IMR-90 (cell line): ENCODE data around the gene PREB. TPM values are rescaled to one million over a fixed set of nuclear protein-coding genes. Genes with fewer than 3 reads are reported as not detected.

ENCODE experiments used
- ATAC-seq: fragments of 200-7000 bp; cut with Tn5 transposase; 2 replicates; pipeline ENCODE4 v1.9.1; 2020; ENCODE audit warnings: low read depth, mild to moderate bottlenecking, moderate library complexity
- BruUV-seq: library from RNA; stranded (reverse); fragments of 400-500 nt; replicated peaks from 2 replicates; lab custom pipeline; 2021; lab: Mats Ljungman, UMichigan
- CTCF ChIA-PET: fragments of 300-600 bp; formaldehyde crosslinking; extraction: SDS; loops from one replicate; lab custom pipeline; 2021; ENCODE audit warnings: antibody characterized with exemption; lab: Yijun Ruan, JAX
- POLR2A ChIA-PET: fragments of 300-600 bp; sonication (Branson Sonifier 250); formaldehyde crosslinking; loops from one replicate; lab custom pipeline; 2022; ENCODE audit warnings: antibody characterized with exemption; ENCODE audit not compliant: unreplicated experiment; lab: Charles Lee
- DNase-seq: peaks from one replicate; pipeline ENCODE4 v3.0.0; 2013
- H2AFZ ChIP-seq: replicated peaks from 2 replicates; pipeline ENCODE3; 2013; ENCODE audit warnings: low read length, mild to moderate bottlenecking; ENCODE audit not compliant: poor library complexity
- H2AK5ac ChIP-seq: 2 replicates; pipeline ENCODE4 v1.6.1; 2013; ENCODE audit warnings: low read depth, low read length, inconsistent platforms
- H2AK9ac ChIP-seq: replicated peaks from 2 replicates; pipeline ENCODE3; 2013; ENCODE audit warnings: mild to moderate bottlenecking, low read depth, low read length, moderate library complexity; ENCODE audit not compliant: poor library complexity
- H2BK120ac ChIP-seq: 2 replicates; pipeline ENCODE4 v1.6.1; 2013; ENCODE audit warnings: low read depth, low read length, inconsistent platforms
- H2BK15ac ChIP-seq: 3 replicates; pipeline ENCODE4 v1.6.1; 2013; ENCODE audit warnings: low read depth, low read length, inconsistent platforms
- H2BK20ac ChIP-seq: 2 replicates; pipeline ENCODE4 v1.6.1; 2013; ENCODE audit warnings: low read depth, mild to moderate bottlenecking, inconsistent platforms, low read length, moderate library complexity
- H2BK5ac ChIP-seq: 2 replicates; pipeline ENCODE4 v1.6.1; 2013; ENCODE audit warnings: mild to moderate bottlenecking, low read depth, low read length, inconsistent platforms; ENCODE audit not compliant: poor library complexity, severe bottlenecking
- H3K14ac ChIP-seq: replicated peaks from 2 replicates; pipeline ENCODE4 v1.6.1; 2013; ENCODE audit warnings: low read depth, low read length, inconsistent platforms
- H3K18ac ChIP-seq: 2 replicates; pipeline ENCODE4 v1.6.1; 2013; ENCODE audit warnings: low read depth, low read length, control low read depth
- H3K23ac ChIP-seq: 2 replicates; pipeline ENCODE4 v1.6.1; 2013; ENCODE audit warnings: low read depth, low read length, inconsistent platforms
- H3K27ac ChIP-seq: 2 replicates; pipeline ENCODE4 v1.5.1; 2013; ENCODE audit warnings: mild to moderate bottlenecking, control low read depth, low read length; ENCODE audit not compliant: insufficient read depth
- H3K27me3 ChIP-seq: 2 replicates; pipeline ENCODE4 v1.6.1; 2013; ENCODE audit warnings: low read length; ENCODE audit not compliant: control insufficient read depth, insufficient read depth
- H3K36me3 ChIP-seq: 2 replicates; pipeline ENCODE4 v1.6.1; 2013; ENCODE audit warnings: low read length, mixed read lengths; ENCODE audit not compliant: control insufficient read depth, insufficient read depth
- H3K4ac ChIP-seq: 2 replicates; pipeline ENCODE4 v1.6.1; 2013; ENCODE audit warnings: low read depth, low read length, inconsistent platforms
- H3K4me1 ChIP-seq: 2 replicates; pipeline ENCODE4 v1.6.1; 2013; ENCODE audit warnings: low read length, mixed read lengths; ENCODE audit not compliant: control insufficient read depth, insufficient read depth
- H3K4me2 ChIP-seq: 2 replicates; pipeline ENCODE4 v1.6.1; 2013; ENCODE audit warnings: low read depth, mild to moderate bottlenecking, control low read depth, low read length, moderate library complexity
- H3K4me3 ChIP-seq: 2 replicates; pipeline ENCODE4 v1.5.1; 2013; ENCODE audit warnings: low read depth, mild to moderate bottlenecking, control low read depth, low read length, moderate library complexity; ENCODE audit not compliant: insufficient read depth
- H3K56ac ChIP-seq: 2 replicates; pipeline ENCODE4 v1.6.1; 2013; ENCODE audit warnings: low read length, inconsistent platforms; ENCODE audit not compliant: insufficient read depth; ENCODE audit errors: extremely low read depth
- H3K79me1 ChIP-seq, 2 experiments: 2 replicates each; pipeline ENCODE4 v1.6.1; 2013; ENCODE audit warnings: low read length in 2 of 2, inconsistent platforms in 1 of 2, low read depth in 1 of 2
- H3K9ac ChIP-seq: 2 replicates; pipeline ENCODE4 v1.6.1; 2013; ENCODE audit warnings: low read depth, low read length, control low read depth
- H3K9me1 ChIP-seq: 2 replicates; pipeline ENCODE4 v1.6.1; 2013; ENCODE audit warnings: low read length, inconsistent platforms; ENCODE audit not compliant: insufficient read depth
- H3K9me3 ChIP-seq: 2 replicates; pipeline ENCODE4 v1.6.1; 2013; ENCODE audit warnings: low read length; ENCODE audit not compliant: control insufficient read depth, insufficient read depth
- H4K20me1 ChIP-seq: 2 replicates; pipeline ENCODE4 v1.6.1; 2013; ENCODE audit warnings: low read length, inconsistent platforms; ENCODE audit not compliant: insufficient read depth
- H4K5ac ChIP-seq: 2 replicates; pipeline ENCODE4 v1.6.1; 2013; ENCODE audit warnings: mild to moderate bottlenecking, low read depth, low read length, control low read depth
- H4K8ac ChIP-seq, 2 experiments: 2 replicates each; pipeline ENCODE4 v1.6.1; 2013; ENCODE audit warnings: low read depth in 2 of 2, low read length in 2 of 2, control low read depth in 1 of 2, inconsistent platforms in 1 of 2
- H4K91ac ChIP-seq: 2 replicates; pipeline ENCODE4 v1.6.1; 2013; ENCODE audit warnings: low read depth, low read length, inconsistent platforms; ENCODE audit not compliant: insufficient read depth
- CHD1 ChIP-seq: IDR thresholded peaks from 2 replicates; pipeline ENCODE4 v1.6.1; 2012; ENCODE audit warnings: low read depth, low read length, improper control_type of control experiment
- MAFK ChIP-seq: IDR thresholded peaks from 2 replicates; pipeline ENCODE4 v1.6.1; 2012; ENCODE audit warnings: low read depth, low read length, improper control_type of control experiment
- MXI1 ChIP-seq: IDR thresholded peaks from 2 replicates; pipeline ENCODE4 v1.6.1; 2012; ENCODE audit warnings: low read depth, mild to moderate bottlenecking, low read length, moderate library complexity, borderline replicate concordance
- WGBS, 2 experiments: methylation state at CpG; one replicate each; pipeline versions ENCODE4 v1.1.5 to v1.1.7; 2013; ENCODE audit warnings: missing lambda C conversion rate in 2 of 2; ENCODE audit not compliant: insufficient read length in 1 of 2; ENCODE audit errors: extremely low coverage in 2 of 2; 5-methylcytosine and 5-hydroxymethylcytosine counted together
- dilution Hi-C: fragments of 300-500 bp; cut with HindIII; formaldehyde crosslinking; loops from one replicate; pipeline ENCODE4 v1.14.3; 2018; ENCODE audit warnings: low sequenced_read_pairs; ENCODE audit not compliant: unreplicated experiment
- in situ Hi-C: fragments of 300-500 bp; cut with MboI; formaldehyde crosslinking; loops from 3 replicates; pipeline ENCODE4 v1.14.3; 2019; ENCODE audit warnings: low sequenced_read_pairs, inconsistent platforms, mixed read lengths
- intact Hi-C: fragments of 100-400 bp; cut with micrococcal nuclease; formaldehyde crosslinking; loops from 2 replicates; pipeline ENCODE4 v1.10.0; 2022
- polyA plus RNA-seq, 3 experiments: library from polyadenylated mRNA; depleted of rRNA; stranded (reverse); fragments of >200 nt; gene quantifications; 2 replicates each; pipeline ENCODE4 v1.2.3, GENCODE V29; 2012; ENCODE audit warnings: low replicate concordance in 1 of 3
- total RNA-seq: library from RNA; depleted of rRNA; stranded (reverse); fragments of >200 nt; gene quantifications from 2 replicates; pipeline ENCODE4 v1.2.3, GENCODE V29; 2012

PREB gene
- total and polyA plus RNA-seq, 2 of the 4 experiments (the other 2 are of a cell fraction), result 38.9 to 52.2 TPM

DNA sequence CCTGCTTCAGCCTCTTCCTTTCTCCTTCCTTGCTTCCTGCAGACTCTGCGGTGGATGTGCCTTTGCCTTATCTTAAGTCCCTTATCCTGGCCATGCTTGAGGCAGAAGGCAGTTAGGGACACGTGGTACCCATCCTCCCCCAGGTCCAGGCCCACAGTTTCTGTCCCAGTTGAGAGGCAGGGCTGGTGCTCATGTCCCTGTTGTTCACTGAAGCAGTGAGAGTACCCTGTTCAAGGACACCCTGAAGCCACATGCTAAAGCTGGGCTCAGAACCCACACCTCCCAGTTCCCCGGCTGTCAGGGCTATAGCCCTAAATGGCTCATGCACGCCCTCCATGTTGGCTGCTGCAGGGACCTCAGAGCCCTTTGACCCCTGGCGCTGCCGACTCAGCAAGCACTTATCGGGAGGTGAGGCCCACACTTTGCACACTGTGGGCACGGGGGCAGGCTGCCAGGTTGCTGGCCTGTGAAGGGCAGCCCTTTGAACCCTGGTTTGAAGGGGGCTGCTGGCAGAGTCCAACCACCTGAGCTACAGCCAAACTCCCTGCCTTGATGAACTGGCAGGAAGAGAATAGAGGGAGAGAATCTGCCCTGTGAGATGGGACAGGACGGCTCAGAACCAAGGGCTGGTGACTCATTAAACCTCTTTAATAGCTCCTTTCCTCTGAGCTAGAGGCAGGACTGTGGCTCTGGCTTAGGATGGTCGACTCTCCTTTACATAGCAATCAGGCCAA, 41.6 kb downstream of the PREB start (continued):
- TF ChIP-seq CHD1, result no peak

- H2AK9ac ChIP-seq, result no peak overlapping the region
Observed at GRCh38 chr2:27091746-27092695, 42.4 kb downstream of the PREB start.

More at GRCh38 chr2:27091746-27092695, 42.4 kb downstream of the PREB start:
- H3K27ac ChIP-seq, result no peak overlapping the region
- H2AFZ ChIP-seq, result no peak overlapping the region
- H3K9me1 ChIP-seq, result peaks cover 7% of the 10 kb centered on the region; the same call in 1 of the 2 replicates
- no peak overlapping the region for H2BK5ac ChIP-seq
- no peak overlapping the region for H2BK120ac ChIP-seq
- no peak overlapping the region for H2BK15ac ChIP-seq
- no peak overlapping the region for H3K9ac ChIP-seq
- peaks cover 3% of the 10 kb centered on the region; the same call in 1 of the 2 replicates for H3K4me1 ChIP-seq
- no TSS peak for BruUV-seq
- dilution Hi-C loops, result no loop called here
- no peak for ATAC-seq
- H3K79me1 ChIP-seq, result no peaks in the 10 kb centered on the region
- ChIA-PET POLR2A (no interaction called here), CTCF (no interaction called here)
- intact Hi-C loops, result no loop called here
- H4K8ac ChIP-seq, result no peak overlapping the region
- H4K20me1 ChIP-seq, result no peaks in the 10 kb centered on the region; the same call in 1 of the 2 replicates
- no peak overlapping the region for H3K56ac ChIP-seq
- no peak overlapping the region for H4K91ac ChIP-seq
- H3K4ac ChIP-seq, result no peak overlapping the region
- H2BK20ac ChIP-seq, result no peak overlapping the region
- no peak overlapping the region for H3K4me2 ChIP-seq
- TF ChIP-seq MXI1 (no peak), MAFK (no peak)
- no peak for DNase-seq
- H4K5ac ChIP-seq, result no peak overlapping the region
- H3K14ac ChIP-seq, result no peak overlapping the region
- no peak overlapping the region for H3K23ac ChIP-seq
- H3K36me3 ChIP-seq, result no peaks in the 10 kb centered on the region
- H2AK5ac ChIP-seq, result no peak overlapping the region
- no peak overlapping the region for H3K18ac ChIP-seq
- 74% methylated on average over 7 of the region's 25 CpGs; no CpG with 5 or more reads in 1 of the 2 experiments for WGBS, 2 experiments
- in situ Hi-C loops, result no loop called here
- H3K4me3 ChIP-seq, result no peak overlapping the region
- no peaks in the 10 kb centered on the region for H3K27me3 ChIP-seq
- no peaks in the 10 kb centered on the region for H3K9me3 ChIP-seq
